Measurements from ENCODE around the gene CCR5. TPM values are rescaled to one million over a fixed set of nuclear protein-coding genes. Genes with fewer than 3 reads are reported as not detected.

Gene CCR5
- total RNA-seq, 1 experiment from 2014 or later = not detected

- in situ Hi-C loops (cut with HindIII; ENCODE audit: low pct_unique_long_range_greater_than_20kb, low sequenced_read_pairs) (no loop called here), intact Hi-C loops (cut with micrococcal nuclease; ENCODE audit: unreplicated experiment) (no loop called here)
- Histone ChIP-seq H3K4me1 (ENCODE audit: control insufficient read depth, insufficient read depth, low read length) (no peaks in the 10 kb centered on the region), H3K4me3 (ENCODE audit: low read depth in 2 of 2, low read length in 2 of 2) (no peak overlapping the region), H3K27ac (ENCODE audit: low read length) (no peak overlapping the region), H3K36me3 (ENCODE audit: control insufficient read depth, insufficient read depth, low read length) (no peaks in the 10 kb centered on the region), H3K27me3 (ENCODE audit: control insufficient read depth, insufficient read depth, low read length) (no peaks in the 10 kb centered on the region), H3K9me3 (ENCODE audit: control insufficient read depth, insufficient read depth, low read depth, low read length) (no peaks in the 10 kb centered on the region)
- ChIA-PET CTCF (no interaction called here), POLR2A (no interaction called here)
- TF ChIP-seq REST (IDR thresholded peaks at IDR 0.05; ENCODE audit: insufficient read depth in 1 of 2, low read depth in 2 of 2, low read length in 1 of 2) (no peak), CTCF (IDR thresholded peaks at IDR 0.05) (no peak), TCF7L2 (IDR thresholded peaks at IDR 0.05; ENCODE audit: low read depth, low read length) (no peak), SIN3A (IDR thresholded peaks at IDR 0.05; ENCODE audit: borderline replicate concordance, insufficient read depth, low read depth, low read length) (no peak), POLR2AphosphoS5 (IDR thresholded peaks at IDR 0.05; ENCODE audit: low read depth, low read length) (no peak)
- no TSS peak for BruUV-seq (replicated peaks)
- ATAC-seq = no peak
- no peak for DNase-seq (ENCODE audit: low read depth, low spot score)
Observed at GRCh38 chr3:46334741-46335478, 35.8 kb upstream of the CCR5 start.

- no peaks in the 10 kb centered on the region for H3K4me1 ChIP-seq (ENCODE audit: control insufficient read depth, insufficient read depth, low read length)
Observed at GRCh38 chr3:46335541-46335940, 35.2 kb upstream of the CCR5 start.

More at GRCh38 chr3:46335541-46335940, 35.2 kb upstream of the CCR5 start:
- ATAC-seq = no peak
- no peak for DNase-seq (ENCODE audit: low read depth, low spot score)
- no peaks in the 10 kb centered on the region for H3K27me3 ChIP-seq (ENCODE audit: control insufficient read depth, insufficient read depth, low read length)
- H3K4me3 ChIP-seq (ENCODE audit: low read depth in 2 of 2, low read length in 2 of 2) = no peak overlapping the region
- CTCF ChIA-PET = no interaction called here
- H3K9me3 ChIP-seq (ENCODE audit: control insufficient read depth, insufficient read depth, low read depth, low read length) = no peaks in the 10 kb centered on the region
- TF ChIP-seq POLR2AphosphoS5 (IDR thresholded peaks at IDR 0.05; ENCODE audit: low read depth, low read length) (no peak), TCF7L2 (IDR thresholded peaks at IDR 0.05; ENCODE audit: low read depth, low read length) (no peak), CTCF (IDR thresholded peaks at IDR 0.05) (no peak), REST (IDR thresholded peaks at IDR 0.05; ENCODE audit: insufficient read depth in 1 of 2, low read depth in 2 of 2, low read length in 1 of 2) (no peak), SIN3A (IDR thresholded peaks at IDR 0.05; ENCODE audit: borderline replicate concordance, insufficient read depth, low read depth, low read length) (no peak)
- intact Hi-C loops (cut with micrococcal nuclease; ENCODE audit: unreplicated experiment) (no loop called here), in situ Hi-C loops (cut with HindIII; ENCODE audit: low pct_unique_long_range_greater_than_20kb, low sequenced_read_pairs) (no loop called here)
- no peaks in the 10 kb centered on the region for H3K36me3 ChIP-seq (ENCODE audit: control insufficient read depth, insufficient read depth, low read length)
- no TSS peak for BruUV-seq (replicated peaks)
- POLR2A ChIA-PET = no interaction called here
- H3K27ac ChIP-seq (ENCODE audit: low read length) = no peak overlapping the region

All from Panc1 (cell line).